MCF 10A (cell line): ENCODE data around the gene TUBB2A. TPM values are rescaled to one million over a fixed set of nuclear protein-coding genes. Genes with fewer than 3 reads are reported as not detected.

Experiments
- BruUV-seq: library from RNA; stranded (reverse); fragments of 400-500 nt; replicated peaks from 2 replicates; lab custom pipeline; 2021; lab: Mats Ljungman, UMichigan
- CTCF ChIA-PET: fragments of 300-600 bp; sonication (Branson Sonifier 250); formaldehyde crosslinking; extraction: SDS; loops from one replicate; lab custom pipeline; 2021; ENCODE audit warnings: antibody characterized with exemption, inconsistent platforms; lab: Yijun Ruan, JAX
- POLR2A ChIA-PET: fragments of 300-600, 350-650 bp; sonication (Branson Sonifier 250); formaldehyde crosslinking; extraction: SDS; loops from one replicate; lab custom pipeline; 2020; ENCODE audit warnings: antibody characterized with exemption, inconsistent platforms; lab: Yijun Ruan, JAX
- DNase-seq: peaks from one replicate; pipeline ENCODE4 v3.0.0-alpha.2; 2018; ENCODE audit not compliant: unreplicated experiment
- H3K27ac Mint-ChIP-seq: one replicate; pipeline ENCODE4 v1.8.0; 2022; ENCODE audit warnings: mild to moderate bottlenecking, low read depth, mixed read lengths; ENCODE audit not compliant: unreplicated experiment
- H3K27me3 Mint-ChIP-seq: one replicate; pipeline ENCODE4 v1.8.0; 2022; ENCODE audit warnings: mixed read lengths; ENCODE audit not compliant: insufficient read depth, unreplicated experiment
- H3K36me3 Mint-ChIP-seq: one replicate; pipeline ENCODE4 v1.8.0; 2022; ENCODE audit warnings: mild to moderate bottlenecking, moderate library complexity, mixed read lengths; ENCODE audit not compliant: insufficient read depth, unreplicated experiment
- H3K4me1 Mint-ChIP-seq: one replicate; pipeline ENCODE4 v1.8.0; 2022; ENCODE audit warnings: mixed read lengths; ENCODE audit not compliant: insufficient read depth, unreplicated experiment
- H3K4me3 Mint-ChIP-seq: one replicate; pipeline ENCODE4 v1.8.0; 2022; ENCODE audit warnings: mild to moderate bottlenecking, moderate library complexity, mixed read lengths; ENCODE audit not compliant: unreplicated experiment
- H3K9me3 Mint-ChIP-seq: one replicate; pipeline ENCODE4 v1.8.0; 2022; ENCODE audit warnings: mixed read lengths; ENCODE audit not compliant: unreplicated experiment
- intact Hi-C: fragments of 100-400 bp; cut with micrococcal nuclease; formaldehyde crosslinking; loops from 2 replicates; pipeline ENCODE4 v1.14.1; 2022
- total RNA-seq: library from RNA; stranded (reverse); gene quantifications from 2 replicates; pipeline ENCODE4 v1.2.3, GENCODE V29; 2022
- TF ChIP-seq, protein P1 (sequence below): fragments of 200-600 bp; IDR thresholded peaks from one replicate; pipeline ENCODE4 v1.8.0; 2022; ENCODE audit warnings: antibody characterized with exemption, mild to moderate bottlenecking; ENCODE audit not compliant: unreplicated experiment

The TUBB2A gene
- total RNA-seq, 1 experiment from 2014 or later = 13.3 TPM

DNA sequence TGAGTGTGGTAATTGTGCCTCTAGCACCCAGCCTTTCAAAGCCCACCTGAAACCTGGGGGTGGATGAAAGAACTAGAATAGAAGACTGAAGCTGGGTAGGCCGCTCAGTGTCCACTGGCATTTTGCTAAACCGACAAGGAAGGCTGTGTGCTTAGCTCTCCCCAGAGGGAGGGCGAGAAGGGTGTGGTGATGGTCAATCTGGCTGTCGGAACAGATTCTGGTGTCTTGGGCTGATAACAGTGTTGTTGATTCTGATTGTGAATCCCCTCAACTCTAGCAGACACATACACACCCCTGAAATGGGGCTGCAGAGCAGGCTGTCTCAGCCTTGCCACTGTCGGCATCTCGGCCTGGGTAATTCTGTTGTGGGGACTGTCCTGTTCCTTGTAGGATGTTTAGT lies 43.0 kb downstream of the TUBB2A start:
- ChIA-PET POLR2A (no interaction called here), CTCF (no interaction called here)
- TF ChIP-seq, protein P1, sequence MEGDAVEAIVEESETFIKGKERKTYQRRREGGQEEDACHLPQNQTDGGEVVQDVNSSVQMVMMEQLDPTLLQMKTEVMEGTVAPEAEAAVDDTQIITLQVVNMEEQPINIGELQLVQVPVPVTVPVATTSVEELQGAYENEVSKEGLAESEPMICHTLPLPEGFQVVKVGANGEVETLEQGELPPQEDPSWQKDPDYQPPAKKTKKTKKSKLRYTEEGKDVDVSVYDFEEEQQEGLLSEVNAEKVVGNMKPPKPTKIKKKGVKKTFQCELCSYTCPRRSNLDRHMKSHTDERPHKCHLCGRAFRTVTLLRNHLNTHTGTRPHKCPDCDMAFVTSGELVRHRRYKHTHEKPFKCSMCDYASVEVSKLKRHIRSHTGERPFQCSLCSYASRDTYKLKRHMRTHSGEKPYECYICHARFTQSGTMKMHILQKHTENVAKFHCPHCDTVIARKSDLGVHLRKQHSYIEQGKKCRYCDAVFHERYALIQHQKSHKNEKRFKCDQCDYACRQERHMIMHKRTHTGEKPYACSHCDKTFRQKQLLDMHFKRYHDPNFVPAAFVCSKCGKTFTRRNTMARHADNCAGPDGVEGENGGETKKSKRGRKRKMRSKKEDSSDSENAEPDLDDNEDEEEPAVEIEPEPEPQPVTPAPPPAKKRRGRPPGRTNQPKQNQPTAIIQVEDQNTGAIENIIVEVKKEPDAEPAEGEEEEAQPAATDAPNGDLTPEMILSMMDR = no peak
- no peaks in the 10 kb centered on the region for H3K9me3 Mint-ChIP-seq
- H3K27me3 Mint-ChIP-seq = no peaks in the 10 kb centered on the region
- no peak overlapping the region for H3K27ac Mint-ChIP-seq
- H3K4me3 Mint-ChIP-seq = no peak overlapping the region
- peaks cover 12% of the 10 kb centered on the region for H3K4me1 Mint-ChIP-seq
- intact Hi-C loops = no loop called here
- H3K36me3 Mint-ChIP-seq = peaks cover 26% of the 10 kb centered on the region
- BruUV-seq = no TSS peak
- DNase-seq = no peak

DNA sequence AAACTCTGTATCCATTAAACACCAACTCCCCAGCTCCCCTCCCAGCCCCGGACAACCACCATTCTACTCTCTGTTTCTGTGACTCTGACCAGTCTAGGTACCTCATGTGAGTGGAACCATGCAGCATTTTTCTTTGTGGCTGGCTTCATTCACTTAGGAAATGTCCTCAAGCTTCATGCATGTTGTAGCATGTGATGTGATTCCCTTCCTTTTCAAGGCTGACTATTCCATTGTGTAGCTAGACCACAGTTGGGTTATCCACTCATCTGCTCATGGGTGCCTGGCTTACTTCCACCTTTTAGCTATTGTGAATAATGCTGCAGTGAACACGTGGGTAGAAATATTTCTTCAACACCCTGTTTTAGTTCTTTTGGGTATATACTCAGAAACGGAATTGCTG lies 47.6 kb downstream of the TUBB2A start:
- POLR2A ChIA-PET = no interaction called here

DNA sequence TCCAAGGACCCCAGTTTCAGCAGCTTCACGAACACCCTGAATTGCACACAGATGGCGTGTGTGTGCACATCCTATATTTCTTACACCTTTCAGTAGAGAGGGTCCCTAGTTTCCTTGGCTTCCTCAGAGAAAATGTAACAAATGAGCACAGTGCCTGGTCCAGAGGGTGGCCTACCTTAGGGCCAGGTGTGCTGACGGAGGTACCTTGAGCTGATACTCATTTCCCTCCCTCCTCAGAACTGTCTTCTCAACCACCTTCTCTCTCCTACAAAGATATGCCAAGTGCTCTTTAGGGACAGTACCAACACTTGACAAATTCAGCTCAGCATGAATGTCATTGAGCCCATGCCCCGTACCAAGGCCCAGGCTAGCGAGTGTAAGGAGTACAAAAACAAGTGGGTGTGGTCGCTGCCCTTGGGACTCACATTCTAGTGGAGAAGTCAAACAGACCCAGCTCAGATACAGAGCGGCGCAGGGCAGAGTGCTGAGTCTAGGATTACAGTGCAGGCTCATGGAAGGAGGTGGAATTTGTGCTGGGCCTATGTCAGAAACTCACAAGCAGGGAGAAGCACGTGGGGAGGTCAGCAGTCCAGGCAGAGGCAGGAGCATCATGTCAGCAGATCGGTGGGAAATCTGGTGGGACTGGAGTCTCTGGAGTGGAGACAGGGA lies 48.5 kb downstream of the TUBB2A start:
- intact Hi-C loops = no loop called here
- H3K27me3 Mint-ChIP-seq = no peaks in the 10 kb centered on the region
- ChIA-PET CTCF (interaction anchor here (0.6 to 1.7 kb wide), 3 partner anchors 11 to 358 kb away, joined by 3 to 5 read pairs (median 5); partner anchors contain the start of genes MYLK4 and TUBB2A), POLR2A (interaction anchor here (0.6 to 1.7 kb wide), 3 partner anchors 8 to 173 kb away, joined by 3 to 7 read pairs (median 3); partner anchors contain the start of gene BPHL)
- BruUV-seq = no TSS peak
- TF ChIP-seq, protein P1 = no peak
- no peak overlapping the region for H3K4me3 Mint-ChIP-seq
- no peak overlapping the region for H3K27ac Mint-ChIP-seq
- DNase-seq = no peak
- H3K4me1 Mint-ChIP-seq = no peaks in the 10 kb centered on the region
- peaks cover 75% of the 10 kb centered on the region for H3K36me3 Mint-ChIP-seq
- no peaks in the 10 kb centered on the region for H3K9me3 Mint-ChIP-seq

More for the DNA sequence above, 47.6 kb downstream of the TUBB2A start:
- no peak for DNase-seq
- Mint-ChIP-seq H3K4me1 (no peaks in the 10 kb centered on the region), H3K4me3 (no peak overlapping the region), H3K36me3 (peaks cover 69% of the 10 kb centered on the region), H3K27ac (no peak overlapping the region), H3K9me3 (no peaks in the 10 kb centered on the region), H3K27me3 (no peaks in the 10 kb centered on the region)
- TF ChIP-seq, protein P1 = no peak
- CTCF ChIA-PET = interaction anchor here (0.6 kb wide), 1 partner anchor 113 kb away, joined by 3 read pairs; no protein-coding TSS in a partner anchor
- no TSS peak for BruUV-seq
- intact Hi-C loops = no loop called here

Other genes with a start within 250 kb of the TUBB2A start
- gene SERPINB6, start 186.0 kb downstream of the TUBB2A start, total RNA-seq = 68.5 and 75.6 TPM in 2 replicates
- gene NQO2, start 157.7 kb downstream of the TUBB2A start, total RNA-seq = 18.6 and 20.0 TPM in 2 replicates
- 16.8 and 21.2 TPM in 2 replicates for gene RIPK1, start 89.0 kb downstream of the TUBB2A start, total RNA-seq
- 13.2 and 17.5 TPM in 2 replicates for gene BPHL, start 38.8 kb downstream of the TUBB2A start, total RNA-seq
- 0.47 and 0.54 TPM in 2 replicates for gene TUBB2B, start 70.1 kb upstream of the TUBB2A start, total RNA-seq
- gene PSMG4, start 101.4 kb upstream of the TUBB2A start, total RNA-seq = 27.9 and 40.0 TPM in 2 replicates